PC-3 (cell line): ENCODE measurements around the gene FLNB.

Source experiments
- CTCF ChIP-seq: fragments of 300-600 bp; sonication (generic); conservative IDR thresholded peaks from 2 replicates; pipeline ENCODE4 v1.5.1; 2017; ENCODE audit warnings: antibody characterized with exemption, low read depth, mild to moderate bottlenecking, low read length
- EZH2 ChIP-seq: fragments of 300-600 bp; sonication (generic); IDR thresholded peaks from one replicate; pipeline ENCODE4 v1.6.1; 2017; ENCODE audit warnings: antibody characterized with exemption, mild to moderate bottlenecking, low read length; ENCODE audit not compliant: unreplicated experiment
- EZH2phosphoT487 ChIP-seq: fragments of 300-600 bp; sonication (generic); IDR thresholded peaks from 2 replicates; pipeline ENCODE4 v1.6.1; 2018; ENCODE audit warnings: mild to moderate bottlenecking, antibody characterized with exemption, low read length, borderline replicate concordance

GRCh38 chr3:58176185-58176530, 167.9 kb downstream of the FLNB start:
- TF ChIP-seq EZH2phosphoT487 (no peak), CTCF (no peak), EZH2 (no peak)
